ENCODE results near the gene TBCD.
"Not testable (repeated sequence)": the region's sequence is repeated elsewhere in the genome, so short reads cannot be mapped to it uniquely, and the experiment has no call there.

Gene TBCD

DNA sequence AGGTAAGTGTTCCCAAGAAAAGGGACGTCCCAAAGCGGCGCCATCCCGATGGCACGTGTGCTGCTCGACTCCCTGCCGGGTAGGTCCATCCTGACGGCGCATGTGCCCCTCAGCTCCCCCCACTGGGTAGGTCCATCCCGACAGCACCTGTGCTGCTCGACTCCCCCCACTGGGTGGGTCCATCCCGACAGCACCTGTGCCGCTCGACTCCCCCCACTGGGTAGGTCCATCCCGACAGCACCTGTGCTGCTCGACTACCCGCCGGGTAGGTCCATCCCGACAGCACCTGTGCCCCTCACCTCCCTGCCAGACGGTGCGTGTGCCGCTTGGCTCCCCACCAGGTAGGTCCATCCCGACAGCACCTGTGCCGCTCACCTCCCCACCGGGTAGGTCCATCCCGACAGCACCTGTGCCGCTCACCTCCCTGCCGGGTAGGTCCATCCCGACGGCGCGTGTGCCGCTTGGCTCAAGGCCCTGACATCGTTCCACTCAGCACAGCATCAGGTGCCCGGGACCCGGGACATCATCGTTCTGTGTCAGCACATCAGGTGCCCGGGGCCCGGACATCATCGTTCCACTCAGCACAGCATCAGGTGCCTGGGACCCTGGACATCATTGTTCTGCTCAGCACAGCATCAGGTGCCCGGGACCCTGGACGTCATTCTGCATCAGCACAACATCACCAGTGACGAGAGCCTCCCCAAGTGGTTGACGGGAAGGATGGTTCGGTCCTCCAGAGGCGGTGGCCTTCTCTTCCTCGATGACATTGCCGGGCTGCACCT, 22.2 kb upstream of the TBCD start:
- no peak for DNase-seq (ENCODE audit: low read depth in 2 of 2)

DNA sequence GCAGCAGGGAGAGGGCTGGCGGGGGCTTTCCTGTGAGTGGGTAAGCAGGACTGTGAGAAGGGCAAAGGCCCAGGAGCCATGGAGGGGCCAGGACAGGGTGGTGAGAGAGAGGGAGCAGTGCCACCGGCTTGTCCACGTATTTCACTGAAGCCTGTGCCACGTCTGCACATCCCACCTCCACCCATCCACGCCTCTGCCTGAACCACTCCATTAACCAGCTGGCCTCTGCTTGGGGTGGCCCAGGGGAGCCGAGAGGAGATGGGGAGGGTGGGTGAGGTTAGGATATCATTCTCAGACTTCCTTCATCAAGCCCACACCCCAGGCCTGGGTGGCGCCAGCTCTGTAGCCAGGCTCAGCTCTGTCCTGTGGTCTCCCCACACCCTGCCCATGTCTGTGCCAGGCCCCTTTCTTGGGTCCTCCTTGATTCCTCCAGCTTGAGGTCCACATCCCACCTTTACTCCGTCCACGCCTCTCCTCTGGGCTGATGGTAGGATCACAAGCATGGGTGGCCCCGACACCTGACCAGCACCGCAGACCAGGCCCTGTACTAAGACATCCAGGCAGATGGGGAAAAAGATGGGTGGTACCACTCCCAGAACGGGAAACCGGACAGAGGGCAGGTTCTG, 19.6 kb upstream of the TBCD start:
- no peak for DNase-seq (ENCODE audit: low read depth in 2 of 2)

DNA sequence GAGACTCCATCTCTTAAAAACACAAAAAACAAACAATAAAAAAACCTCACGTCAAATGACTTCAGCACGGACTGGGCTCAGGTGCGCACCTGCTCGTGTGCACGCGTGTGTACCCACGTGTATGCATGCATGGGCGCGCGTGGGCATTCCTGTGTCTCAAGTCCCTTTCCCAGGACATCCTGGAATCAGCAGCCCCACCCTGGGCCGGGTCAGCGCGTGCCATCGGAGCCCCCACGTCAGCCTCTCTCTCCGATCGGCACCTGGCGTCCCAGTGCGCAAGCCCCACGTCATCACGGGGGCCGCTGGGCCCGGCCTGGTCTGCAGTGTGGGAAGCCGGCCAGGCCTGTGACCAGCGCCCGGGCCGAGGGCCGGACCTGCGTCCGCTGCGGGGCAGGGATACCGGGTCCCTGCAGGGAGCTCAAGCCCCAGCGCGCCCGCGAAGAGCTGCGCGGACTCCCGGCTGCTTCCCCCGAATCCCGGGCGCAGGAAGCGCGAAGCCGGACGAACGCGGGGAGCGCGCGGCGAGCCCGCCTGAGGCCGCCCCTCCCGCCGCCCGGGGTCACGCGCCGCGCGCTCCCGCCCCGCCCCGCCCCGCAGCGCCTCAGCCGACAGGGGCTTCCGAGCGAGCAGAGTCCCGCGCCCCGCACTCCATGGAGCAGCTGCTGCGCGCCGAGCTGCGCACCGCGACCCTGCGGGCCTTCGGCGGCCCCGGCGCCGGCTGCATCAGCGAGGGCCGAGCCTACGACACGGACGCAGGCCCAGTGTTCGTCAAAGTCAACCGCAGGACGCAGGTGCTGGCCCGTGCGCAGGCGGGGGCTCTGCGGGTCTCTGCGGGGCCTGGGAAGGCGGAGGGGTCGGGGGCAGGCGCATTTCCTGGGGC, 16.6 kb upstream of the TBCD start, which contains the start of gene FN3K:
Gene FN3K (plus strand): TSS at position 629 of the 880 bp plus-strand sequence. CDS start 22 bp downstream, at position 651.
- no peak for DNase-seq (ENCODE audit: low read depth in 2 of 2)

DNA sequence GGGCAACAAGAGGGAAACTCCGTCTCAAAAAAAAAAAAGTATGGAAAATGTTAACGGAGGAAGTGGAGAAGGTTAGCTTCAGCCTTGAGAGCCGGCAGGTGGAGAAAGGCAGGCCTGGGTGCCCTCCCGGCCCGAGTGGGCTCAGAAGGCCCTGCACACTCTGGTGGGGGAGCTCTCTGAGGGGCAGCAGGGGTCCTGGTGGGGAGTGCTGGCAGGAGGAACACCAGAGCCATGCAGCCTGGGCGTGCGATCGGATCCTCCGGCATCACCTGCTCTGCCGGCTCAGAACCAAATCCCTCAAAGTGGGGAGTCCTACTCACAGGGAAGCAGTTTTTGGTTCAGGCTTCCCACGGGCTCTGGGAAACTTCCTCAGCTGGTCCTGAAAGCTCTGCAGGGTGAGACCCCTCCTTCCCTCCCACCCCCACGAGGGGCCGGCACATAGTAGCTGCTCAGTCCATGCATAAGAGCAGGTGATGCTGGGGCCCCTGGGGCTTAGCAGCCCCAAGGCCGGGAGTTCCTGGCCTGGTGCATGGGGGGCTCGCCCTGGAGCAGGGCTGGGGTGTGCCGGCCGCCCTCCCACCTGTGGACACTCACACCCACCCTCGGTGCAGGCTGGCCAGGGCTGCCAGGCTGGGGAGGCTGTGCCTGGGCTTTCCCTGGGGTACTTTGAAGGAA, 15.2 kb upstream of the TBCD start:
- no peak for DNase-seq (ENCODE audit: low read depth in 2 of 2)

DNA sequence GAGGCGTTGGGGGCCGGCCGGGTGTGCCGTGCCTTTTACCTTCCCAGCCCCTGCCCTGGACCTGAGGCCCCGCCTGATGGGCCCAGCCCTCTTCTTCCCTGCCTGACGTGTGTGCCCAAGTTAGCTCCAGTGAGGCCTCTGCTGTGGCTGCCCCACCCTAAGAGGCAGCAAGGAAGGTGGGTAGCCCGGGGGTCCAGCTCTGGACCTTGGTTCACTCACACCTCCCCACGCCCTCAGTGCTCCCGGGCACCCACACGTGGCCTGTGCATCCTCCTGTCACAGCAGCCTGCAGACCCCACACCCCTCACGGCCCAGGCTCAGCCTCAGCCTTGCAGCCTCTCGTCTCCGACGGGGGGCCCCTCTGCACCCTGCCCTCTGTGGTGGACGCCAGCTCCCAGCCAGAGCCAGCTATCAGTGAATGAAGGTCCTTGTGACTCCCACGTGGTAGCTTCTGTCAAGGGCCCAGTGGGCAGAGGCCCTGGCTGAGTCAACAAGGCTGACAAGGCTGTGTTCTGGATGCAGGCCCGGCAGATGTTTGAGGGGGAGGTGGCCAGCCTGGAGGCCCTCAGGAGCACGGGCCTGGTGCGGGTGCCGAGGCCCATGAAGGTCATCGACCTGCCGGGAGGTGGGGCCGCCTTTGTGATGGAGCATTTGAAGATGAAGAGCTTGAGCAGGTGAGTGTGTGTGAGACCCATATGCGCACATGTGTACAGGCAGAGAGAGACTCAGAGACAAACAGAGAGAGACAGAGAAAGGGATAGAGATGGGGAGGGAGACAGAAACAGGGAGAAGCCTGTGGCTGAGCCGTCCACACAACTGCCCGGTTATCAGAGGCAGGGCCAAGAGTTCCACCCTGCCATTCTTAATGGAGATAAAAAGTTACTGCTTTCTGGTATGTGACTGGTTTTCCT, 13.6 kb upstream of the TBCD start:
- no peak for DNase-seq (ENCODE audit: low read depth in 2 of 2)

DNA sequence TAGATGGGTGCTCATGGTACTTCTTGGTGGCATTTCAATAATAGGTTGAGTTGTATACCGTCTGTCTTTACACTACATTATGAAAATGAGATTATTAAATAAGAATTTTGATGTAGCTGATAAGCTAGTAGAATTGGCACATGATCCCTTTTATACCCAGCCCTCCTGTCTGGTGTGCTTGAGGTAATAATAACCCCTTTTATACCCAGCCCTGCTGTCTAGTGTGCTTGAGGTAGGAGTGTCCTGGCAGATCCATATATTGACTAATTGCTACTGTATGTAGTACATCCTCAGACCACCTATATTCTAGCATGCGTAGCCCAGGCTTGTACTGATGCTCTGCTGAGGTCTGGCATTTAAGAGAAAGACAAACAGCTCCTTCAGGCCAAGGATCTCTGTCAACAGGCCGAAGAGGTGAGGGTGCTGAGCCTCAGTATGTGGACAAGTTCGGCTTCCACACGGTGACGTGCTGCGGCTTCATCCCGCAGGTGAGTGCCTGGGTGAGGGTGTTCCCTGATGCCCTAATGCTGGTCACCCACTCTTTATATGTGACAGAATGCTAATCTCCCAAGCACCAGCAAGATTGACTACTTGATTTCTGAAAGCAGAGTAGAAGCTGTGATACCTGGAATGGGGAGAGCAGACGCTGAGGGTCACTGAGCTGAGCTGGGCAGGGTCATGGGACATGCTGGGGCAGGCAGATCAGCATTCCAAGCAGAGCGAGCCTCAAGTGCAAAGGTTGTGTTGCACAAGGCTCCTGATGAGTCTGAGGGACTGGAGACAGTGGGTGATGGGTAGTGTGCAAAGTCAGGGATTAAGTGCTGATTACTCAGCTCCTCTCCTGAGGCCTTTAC, 10.7 kb upstream of the TBCD start:
- DNase-seq (ENCODE audit: low read depth in 2 of 2), result no peak

DNA sequence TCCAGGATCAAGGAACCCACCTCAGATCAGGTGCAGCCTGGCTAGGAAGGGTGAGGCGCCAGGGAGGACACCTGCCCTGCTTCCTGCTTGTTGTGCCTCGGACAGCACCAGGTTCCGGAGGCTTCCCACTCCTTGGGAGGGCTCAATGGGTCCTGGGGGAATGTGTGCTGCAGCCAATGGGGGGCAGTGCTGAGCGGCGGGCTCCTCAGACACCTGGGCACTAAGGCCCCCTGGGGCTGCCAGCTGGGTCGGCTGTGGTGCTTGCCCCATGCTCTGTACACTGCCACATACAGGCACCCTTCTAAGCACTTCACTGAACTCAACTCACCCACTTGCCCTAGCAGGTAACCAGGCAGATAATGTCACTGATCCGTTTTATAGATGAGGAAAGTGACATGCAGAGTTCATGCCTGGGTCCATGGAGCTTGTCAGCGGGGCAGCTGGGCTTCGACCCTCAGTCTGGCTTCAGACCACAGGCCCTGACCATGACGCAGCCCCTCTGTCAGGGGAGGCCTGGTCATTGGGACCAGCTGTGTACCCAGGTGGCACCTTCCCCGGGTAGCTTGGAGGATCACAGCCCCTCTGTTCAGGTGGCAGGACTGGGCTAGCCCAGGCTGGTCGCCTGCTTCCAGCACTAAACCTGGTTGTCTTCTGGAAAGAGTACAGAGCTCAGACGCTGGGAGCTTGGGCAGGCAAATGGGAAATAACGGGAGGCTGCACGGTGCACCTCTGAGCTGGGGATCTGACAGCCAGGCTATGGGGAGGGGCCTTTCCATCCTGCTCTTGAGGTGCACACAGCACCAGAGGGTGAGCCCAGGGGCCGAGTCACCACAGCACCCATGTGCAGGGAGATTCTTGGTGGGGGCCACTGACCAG, 8.3 kb upstream of the TBCD start:
- DNase-seq (ENCODE audit: low read depth in 2 of 2), result no peak

DNA sequence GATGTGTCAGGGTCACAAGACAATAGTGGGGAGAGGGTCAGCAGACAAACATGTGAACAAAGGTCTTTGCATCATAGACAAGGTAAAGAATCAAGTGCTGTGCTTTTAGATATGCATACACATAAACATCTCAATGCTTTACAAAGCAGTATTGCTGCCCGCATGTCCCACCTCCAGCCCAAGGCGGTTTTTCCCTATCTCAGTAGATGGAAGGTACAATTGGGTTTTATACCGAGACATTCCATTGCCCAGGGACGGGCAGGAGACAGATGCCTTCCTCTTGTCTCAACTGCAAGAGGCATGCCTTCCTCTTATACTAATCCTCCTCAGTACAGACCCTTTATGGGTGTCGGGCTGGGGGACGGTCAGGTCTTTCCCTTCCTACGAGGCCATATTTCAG, 7.1 kb upstream of the TBCD start:
- DNase-seq (ENCODE audit: low read depth in 2 of 2), result not testable (repeated sequence)

DNA sequence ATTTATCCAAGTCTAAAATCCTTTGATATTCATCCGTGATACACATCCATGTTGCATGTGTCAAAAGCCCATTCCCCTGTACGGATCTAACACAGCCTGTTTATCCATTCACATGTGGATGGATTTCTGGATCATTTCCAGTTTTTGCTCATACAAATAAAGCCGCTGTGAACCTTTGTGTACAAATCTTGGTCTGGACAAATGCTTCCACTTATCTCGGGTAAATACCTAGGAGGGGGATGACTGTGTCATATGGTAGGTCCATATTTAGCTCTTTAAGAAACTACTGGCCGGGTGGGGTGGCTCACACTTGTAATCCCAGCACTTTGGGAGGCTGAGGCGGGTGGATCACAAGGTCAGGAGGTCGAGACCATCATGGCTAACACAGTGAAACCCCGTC, 6.3 kb upstream of the TBCD start:
- no peak for DNase-seq (ENCODE audit: low read depth in 2 of 2)

DNA sequence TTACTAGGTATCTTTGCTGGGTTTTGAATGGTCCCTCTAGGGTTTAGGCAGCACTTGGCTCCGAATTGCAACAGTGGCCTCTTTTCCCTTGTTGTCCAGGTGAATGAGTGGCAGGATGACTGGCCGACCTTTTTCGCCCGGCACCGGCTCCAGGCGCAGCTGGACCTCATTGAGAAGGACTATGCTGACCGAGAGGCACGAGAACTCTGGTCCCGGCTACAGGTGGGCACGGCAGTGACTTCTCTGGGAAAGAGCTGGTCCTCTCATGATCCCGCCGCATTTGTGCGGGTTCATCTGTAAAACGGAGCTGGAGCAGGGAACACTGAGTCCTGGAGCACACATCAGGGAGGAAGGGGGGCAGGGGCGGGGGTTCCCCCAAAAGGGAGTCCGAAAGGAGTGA, 3.1 kb upstream of the TBCD start:
- no peak for DNase-seq (ENCODE audit: low read depth in 2 of 2)

DNA sequence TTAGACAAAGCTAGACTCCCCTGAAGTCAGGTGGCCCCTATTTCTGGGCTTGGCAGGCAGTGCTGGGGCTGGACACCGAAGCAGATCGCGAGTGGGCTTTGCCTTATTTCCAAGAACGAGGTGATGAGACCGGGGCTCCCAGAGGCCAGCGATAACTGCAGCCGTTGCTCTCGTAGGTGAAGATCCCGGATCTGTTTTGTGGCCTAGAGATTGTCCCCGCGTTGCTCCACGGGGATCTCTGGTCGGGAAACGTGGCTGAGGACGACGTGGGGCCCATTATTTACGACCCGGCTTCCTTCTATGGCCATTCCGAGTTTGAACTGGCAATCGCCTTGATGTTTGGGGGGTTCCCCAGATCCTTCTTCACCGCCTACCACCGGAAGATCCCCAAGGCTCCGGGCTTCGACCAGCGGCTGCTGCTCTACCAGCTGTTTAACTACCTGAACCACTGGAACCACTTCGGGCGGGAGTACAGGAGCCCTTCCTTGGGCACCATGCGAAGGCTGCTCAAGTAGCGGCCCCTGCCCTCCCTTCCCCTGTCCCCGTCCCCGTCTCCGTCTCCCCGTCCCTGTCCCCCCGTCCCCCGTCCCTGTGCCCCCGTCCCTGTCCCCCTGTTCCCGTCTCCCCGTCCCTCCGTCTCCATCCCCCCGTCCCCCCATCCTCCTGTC, 1.5 kb upstream of the TBCD start:
- DNase-seq (ENCODE audit: low read depth in 2 of 2), result no peak

DNA sequence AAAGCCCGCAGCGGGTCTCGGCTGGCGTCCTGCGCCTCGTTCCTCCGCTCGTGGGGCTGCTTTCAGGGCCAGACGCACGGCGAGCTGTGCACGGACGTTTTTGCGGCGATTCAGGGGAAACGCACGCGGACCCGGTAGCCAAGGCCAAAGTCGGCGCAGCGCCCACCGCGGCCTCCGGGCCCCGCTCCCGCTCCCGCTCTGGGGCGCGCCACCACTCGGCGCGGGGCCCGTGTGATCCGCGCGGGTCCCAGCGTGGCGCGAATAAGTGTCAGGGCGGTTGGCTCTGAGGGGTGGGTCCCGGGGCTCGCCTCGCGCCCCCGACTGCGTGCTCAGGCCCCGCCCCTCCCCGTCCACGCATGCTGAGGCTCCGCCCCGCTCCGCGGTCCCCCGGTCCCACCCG, 694 bp upstream of the TBCD start:
- no peak for DNase-seq (ENCODE audit: low read depth in 2 of 2)

DNA sequence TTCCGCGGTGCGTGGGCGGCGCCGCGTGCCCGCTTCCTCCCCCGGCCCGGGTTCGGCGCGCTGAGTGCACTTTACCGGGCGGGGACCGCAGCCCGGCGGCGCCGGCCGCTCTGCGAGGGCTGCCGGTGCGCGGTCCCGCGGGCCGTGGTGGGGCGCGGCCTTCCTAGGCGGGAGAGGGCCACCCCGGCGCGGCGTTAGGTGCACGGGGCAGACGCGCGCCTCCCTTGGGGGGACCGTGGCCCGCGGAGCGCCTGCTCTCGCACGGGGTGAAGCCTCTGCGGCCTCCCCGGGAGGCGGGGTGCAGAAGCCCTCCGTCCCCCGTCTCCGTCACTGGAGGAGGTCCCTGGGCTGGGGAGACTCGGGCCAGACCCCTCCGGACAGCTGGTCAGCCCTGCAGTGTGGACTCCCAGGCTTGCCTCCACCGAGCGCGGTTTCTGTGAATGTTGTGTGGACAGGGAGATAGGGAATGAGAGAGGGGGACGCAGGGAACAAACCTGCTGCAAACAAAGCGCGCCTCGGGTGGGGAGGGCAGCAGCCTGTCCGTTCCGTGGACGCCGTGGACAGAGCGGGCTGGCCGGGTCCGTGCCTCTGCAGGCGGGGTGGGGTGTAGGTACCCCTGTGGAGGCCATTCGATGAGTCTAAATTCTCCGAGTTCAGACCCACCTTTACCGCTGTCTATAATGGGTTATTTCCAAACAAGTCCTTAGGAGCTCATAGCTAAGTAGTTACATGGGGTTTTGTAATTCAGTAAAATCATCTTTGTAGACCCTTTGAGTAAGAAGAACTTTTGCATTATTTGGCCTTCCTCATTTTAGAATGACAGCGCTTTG, 721 bp downstream of the TBCD start:
- no peak for DNase-seq (ENCODE audit: low read depth in 2 of 2)

DNA sequence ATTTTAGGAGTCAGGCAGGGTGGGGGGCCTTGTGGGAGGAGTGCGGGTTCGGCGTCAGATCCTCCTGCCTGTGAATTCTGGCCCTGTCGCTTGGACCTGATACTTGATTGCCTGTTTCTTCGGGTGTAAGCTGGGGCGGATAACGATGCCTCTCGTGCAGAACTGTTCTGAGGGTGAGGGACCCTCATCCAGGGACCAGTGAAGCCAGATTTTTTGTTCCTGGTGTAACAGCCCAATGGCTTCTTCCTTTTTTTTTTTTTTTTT, 1.3 kb downstream of the TBCD start:
- DNase-seq (ENCODE audit: low read depth in 2 of 2), result no peak

DNA sequence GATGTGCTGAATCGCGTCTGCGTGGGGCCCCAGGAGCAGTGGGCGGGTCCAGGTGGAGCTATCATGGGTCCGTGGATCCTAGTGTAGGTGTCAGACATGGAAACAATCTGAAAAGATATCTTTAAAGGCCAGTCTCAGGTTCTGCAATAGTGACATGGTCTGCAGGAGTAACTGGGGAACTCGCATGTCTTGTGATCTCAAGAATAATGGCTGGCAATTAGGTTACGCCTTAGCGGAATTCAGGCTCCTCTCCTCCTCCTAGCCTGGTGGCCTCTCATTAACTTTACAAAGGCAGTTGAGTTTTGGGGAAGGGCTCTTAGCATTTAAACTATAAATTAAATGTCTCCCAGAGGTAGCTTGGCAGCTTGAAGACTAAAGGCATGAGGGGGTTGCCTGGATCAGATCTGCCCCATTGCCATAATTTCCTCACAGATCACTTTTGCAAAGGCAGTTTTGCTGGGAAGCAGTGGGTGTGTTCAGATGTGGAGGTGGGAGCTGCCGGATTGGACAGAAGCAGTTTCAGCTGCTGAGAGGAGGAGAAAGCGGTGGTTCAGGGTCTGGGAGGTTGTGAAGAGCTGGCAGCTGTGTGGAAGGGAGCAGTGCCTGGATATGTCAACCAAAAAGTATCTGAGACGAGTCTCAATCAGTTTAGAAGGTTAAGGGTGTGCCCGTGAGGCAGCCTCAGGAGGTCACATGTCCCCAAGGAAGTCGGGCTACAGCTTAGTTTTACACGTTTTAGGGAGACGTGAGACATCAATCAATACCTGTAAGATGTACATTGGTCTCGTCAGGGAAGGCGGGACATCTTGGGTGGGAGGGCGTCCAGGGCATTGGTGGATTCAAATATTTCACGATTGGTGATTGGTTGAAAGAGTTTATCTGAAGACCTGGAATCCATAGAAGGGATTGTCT, 2.7 kb downstream of the TBCD start:
- no peak for DNase-seq (ENCODE audit: low read depth in 2 of 2)

DNA sequence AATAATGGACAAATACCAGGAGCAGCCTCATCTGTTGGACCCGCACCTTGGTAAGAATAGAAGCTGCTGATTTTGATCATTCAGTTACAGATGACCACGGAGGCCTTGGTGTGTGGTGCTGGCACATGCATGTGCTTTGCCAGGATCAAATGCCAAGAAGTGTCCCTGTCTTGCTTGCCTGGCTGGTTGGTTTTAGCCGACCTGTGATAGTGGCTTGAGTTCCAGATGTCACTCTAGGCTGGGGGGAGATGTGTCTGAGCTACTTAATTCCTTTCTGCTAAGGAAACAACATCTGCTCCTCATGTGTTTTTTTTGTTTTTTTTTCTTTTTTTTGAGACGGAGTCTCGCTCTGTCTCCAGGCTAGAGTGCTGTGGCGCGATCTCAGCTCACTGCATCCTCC, 4.3 kb downstream of the TBCD start:
- no peak for DNase-seq (ENCODE audit: low read depth in 2 of 2)

DNA sequence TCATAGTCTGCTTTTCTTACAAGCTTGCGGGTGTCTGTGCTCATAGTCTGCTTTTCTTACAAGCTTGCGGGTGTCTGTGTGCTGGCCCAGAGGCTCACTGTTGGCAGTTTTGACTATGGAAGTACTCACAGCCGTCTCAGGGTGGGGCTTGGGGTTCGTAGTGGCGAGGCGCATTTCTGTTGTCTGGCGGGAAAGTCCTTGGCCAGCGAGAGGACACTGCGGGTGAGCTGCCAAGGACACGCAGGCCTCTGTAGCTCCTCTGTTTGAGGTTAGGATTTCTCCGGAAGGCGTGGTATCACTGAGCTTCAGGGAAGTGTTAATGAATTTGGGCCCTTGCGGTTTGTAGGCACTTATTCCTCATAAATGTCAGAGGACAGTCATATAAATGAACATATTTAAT, 13.5 kb downstream of the TBCD start:
- no peak for DNase-seq (ENCODE audit: low read depth in 2 of 2)
